GM23248 (cell line): ENCODE measurements around the gene AMD1. TPM values are rescaled to one million over a fixed set of nuclear protein-coding genes. Genes with fewer than 3 reads are reported as not detected.
"Not testable (repeated sequence)": the region's sequence is repeated elsewhere in the genome, so short reads cannot be mapped to it uniquely, and the experiment has no call there.

Experiments used
- DNase-seq: peaks from one replicate; pipeline ENCODE4 v3.0.0-alpha.2; 2015
- H2AFZ ChIP-seq: fragments of 200-600 bp; sonication (generic); 2 replicates; pipeline ENCODE4 v1.6.1; 2016; ENCODE audit warnings: antibody characterized with exemption
- H3F3A ChIP-seq: fragments of 200-600 bp; sonication (generic); 2 replicates; pipeline ENCODE4 v1.6.1; 2016; ENCODE audit warnings: mild to moderate bottlenecking, antibody characterized with exemption, mixed run types; ENCODE audit not compliant: insufficient read depth
- H3K27ac ChIP-seq: fragments of 200-600 bp; sonication (generic); 2 replicates; pipeline ENCODE4 v1.5.1; 2016; ENCODE audit warnings: mild to moderate bottlenecking
- H3K27me3 ChIP-seq: fragments of 200-600 bp; sonication (generic); replicated peaks from 2 replicates; pipeline ENCODE4 v1.6.1; 2016; ENCODE audit warnings: mild to moderate bottlenecking; ENCODE audit not compliant: insufficient read depth
- H3K36me3 ChIP-seq: fragments of 200-600 bp; sonication (generic); 2 replicates; pipeline ENCODE4 v1.6.1; 2016; ENCODE audit warnings: low read depth, mild to moderate bottlenecking
- H3K4me1 ChIP-seq: fragments of 200-600 bp; sonication (generic); 2 replicates; pipeline ENCODE4 v1.6.1; 2016; ENCODE audit warnings: mild to moderate bottlenecking; ENCODE audit not compliant: insufficient read depth
- H3K4me2 ChIP-seq: fragments of 200-600 bp; sonication (generic); one replicate; pipeline ENCODE4 v1.6.1; 2016; ENCODE audit warnings: mild to moderate bottlenecking; ENCODE audit not compliant: unreplicated experiment
- H3K4me3 ChIP-seq: fragments of 200-600 bp; sonication (generic); 2 replicates; pipeline ENCODE4 v1.5.1; 2016; ENCODE audit warnings: mild to moderate bottlenecking
- H3K79me2 ChIP-seq: fragments of 200-600 bp; sonication (generic); 2 replicates; pipeline ENCODE4 v1.6.1; 2016; ENCODE audit warnings: mild to moderate bottlenecking; ENCODE audit not compliant: insufficient read depth
- H3K9ac ChIP-seq: fragments of 200-600 bp; sonication (generic); 2 replicates; pipeline ENCODE4 v1.6.1; 2016; ENCODE audit warnings: mild to moderate bottlenecking
- H3K9me2 ChIP-seq: fragments of 200-600 bp; sonication (generic); 2 replicates; pipeline ENCODE4 v1.6.1; 2016; ENCODE audit warnings: mixed run types, mild to moderate bottlenecking, moderate library complexity; ENCODE audit not compliant: insufficient read depth
- H3K9me3 ChIP-seq: fragments of 200-600 bp; sonication (generic); one replicate; pipeline ENCODE4 v1.6.1; 2017; ENCODE audit warnings: low read depth
- H4K20me1 ChIP-seq: fragments of 200-600 bp; sonication (generic); 2 replicates; pipeline ENCODE4 v1.6.0; 2016; ENCODE audit not compliant: insufficient read depth
- EZH2 ChIP-seq: fragments of 200-600 bp; sonication (generic); IDR thresholded peaks from 2 replicates; pipeline ENCODE4 v1.6.1; 2018; ENCODE audit warnings: antibody characterized with exemption, mild to moderate bottlenecking; ENCODE audit not compliant: insufficient read depth, poor library complexity, severe bottlenecking
- EZH2phosphoT487 ChIP-seq: fragments of 200-600 bp; sonication (generic); IDR thresholded peaks from 2 replicates; pipeline ENCODE4 v1.6.1; 2018; ENCODE audit warnings: antibody characterized with exemption, moderate library complexity, mild to moderate bottlenecking, low read depth; ENCODE audit not compliant: insufficient read depth
- WGBS, 2 experiments: methylation state at CpG; one replicate each; pipeline ENCODE4 v1.1.6; 2015 to 2017; ENCODE audit warnings: low lambda C conversion rate in 2 of 2, low coverage in 1 of 2; ENCODE audit errors: missing lambda C conversion rate in 2 of 2; 5-methylcytosine and 5-hydroxymethylcytosine counted together
- in situ Hi-C: fragments of 300-500 bp; cut with MboI; formaldehyde crosslinking; loops from 2 replicates; pipeline ENCODE4 v1.15.0; 2020
- polyA plus RNA-seq: library from polyadenylated mRNA; unstranded; fragments of >200 nt; fragmentation: Nextera tagmentation; extraction: Ambion mirVana; gene quantifications from 2 replicates; pipeline ENCODE4 v1.2.1, GENCODE V29; 2016
- total RNA-seq: library from RNA; depleted of rRNA; stranded (reverse); fragments of >200 nt; shearing (Covaris generic); gene quantifications from 2 replicates; pipeline ENCODE4 v1.2.3, GENCODE V29; 2014

AMD1 gene
- total and polyA plus RNA-seq, 2 experiments from 2014 or later = 39.9 to 63.8 TPM

DNA sequence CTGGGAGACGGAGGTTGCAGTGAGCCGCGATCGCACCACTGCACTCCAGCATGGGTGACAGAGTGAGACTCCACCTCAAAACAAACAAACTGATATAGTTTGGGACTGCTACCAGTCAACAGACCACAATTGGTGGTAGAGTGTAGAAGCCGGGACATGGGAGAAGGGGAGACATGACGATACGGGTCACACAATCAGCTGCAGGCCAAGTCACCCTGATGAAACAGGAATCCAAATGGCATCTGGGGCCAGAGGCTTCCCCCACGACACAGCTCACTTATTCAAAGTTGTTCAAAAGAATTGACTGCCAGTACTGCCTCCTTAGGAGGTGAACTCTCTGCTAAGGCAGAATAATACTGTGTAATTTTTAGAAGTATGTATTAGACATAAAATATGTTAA is 27.5 kb downstream of the AMD1 start:
- WGBS, 2 experiments = 98 to 99% methylated on average over 8 of the region's 8 CpGs
- Histone ChIP-seq H3K4me2 (no peak overlapping the region), H3K9me2 (no peaks in the 10 kb centered on the region), H3K9ac (no peak overlapping the region), H3K79me2 (no peaks in the 10 kb centered on the region), H3K27ac (no peak overlapping the region), H3K4me3 (no peak overlapping the region), H3K36me3 (peaks cover 15% of the 10 kb centered on the region), H3K9me3 (no peaks in the 10 kb centered on the region), H2AFZ (no peak overlapping the region), H3K27me3 (no peaks in the 10 kb centered on the region), H3K4me1 (no peaks in the 10 kb centered on the region), H4K20me1 (no peaks in the 10 kb centered on the region), H3F3A (peaks cover 25% of the 10 kb centered on the region)
- TF ChIP-seq EZH2 (no peak), EZH2phosphoT487 (no peak)
- in situ Hi-C loops = no loop called here
- no peak for DNase-seq

- H3K9ac ChIP-seq, H3K79me2 ChIP-seq, in situ Hi-C loops, H3K36me3 ChIP-seq, H3K27me3 ChIP-seq, H2AFZ ChIP-seq, H3K27ac ChIP-seq, H3K4me2 ChIP-seq, H3K4me3 ChIP-seq, H3K9me3 ChIP-seq, H3K9me2 ChIP-seq, DNase-seq, H4K20me1 ChIP-seq, H3K4me1 ChIP-seq: not testable (repeated sequence)
- H3F3A ChIP-seq = peaks cover 25% of the 10 kb centered on the region
- 70 to 91% methylated on average over 2 of the region's 2 CpGs for WGBS, 2 experiments
Measured at GRCh38 chr6:110906273-110906672, 31.7 kb downstream of the AMD1 start.

- TF ChIP-seq EZH2 = no peak
- no peak for TF ChIP-seq EZH2phosphoT487
- Histone ChIP-seq H3K27me3 (no peaks in the 10 kb centered on the region), H3K79me2 (no peaks in the 10 kb centered on the region), H3K9me3 (no peaks in the 10 kb centered on the region), H3K9me2 (no peaks in the 10 kb centered on the region), H2AFZ (no peak overlapping the region), H3K4me3 (no peak overlapping the region), H3K36me3 (no peaks in the 10 kb centered on the region), H3K4me1 (no peaks in the 10 kb centered on the region), H3F3A (no peaks in the 10 kb centered on the region), H3K9ac (no peak overlapping the region), H4K20me1 (no peaks in the 10 kb centered on the region), H3K27ac (no peak overlapping the region), H3K4me2 (no peak overlapping the region)
- in situ Hi-C loops = no loop called here
- no peak for DNase-seq
- 93 to 96% methylated on average over 3 of the region's 3 CpGs for WGBS, 2 experiments
Measured at GRCh38 chr6:110930781-110931180, 56.2 kb downstream of the AMD1 start.

DNA sequence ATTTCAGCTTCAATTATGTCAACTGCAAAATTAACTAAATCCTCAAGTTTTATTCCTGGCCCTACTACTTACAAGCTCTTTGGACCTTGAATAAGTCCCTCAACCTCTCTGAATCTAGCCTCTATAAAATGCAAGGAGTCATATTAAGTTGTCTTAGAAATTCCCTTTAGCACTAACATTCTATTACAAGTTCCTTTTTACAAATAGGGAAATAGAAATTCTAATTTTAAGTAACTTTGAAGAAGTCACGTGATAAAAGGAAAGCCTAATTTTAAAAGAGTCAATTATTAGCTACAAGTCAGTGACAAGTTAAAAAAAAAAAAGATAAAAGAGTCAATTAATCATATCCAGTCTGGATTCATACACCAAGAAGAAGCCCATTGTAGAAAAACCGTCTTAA is 59.3 kb downstream of the AMD1 start:
- H3F3A ChIP-seq = no peaks in the 10 kb centered on the region
- H3K27me3 ChIP-seq = no peaks in the 10 kb centered on the region
- no peak overlapping the region for H3K9ac ChIP-seq
- no peak overlapping the region for H3K27ac ChIP-seq
- H3K36me3 ChIP-seq = no peaks in the 10 kb centered on the region
- in situ Hi-C loops = no loop called here
- H4K20me1 ChIP-seq = no peaks in the 10 kb centered on the region
- TF ChIP-seq EZH2phosphoT487 = no peak
- TF ChIP-seq EZH2 = no peak
- H2AFZ ChIP-seq = no peak overlapping the region
- H3K9me2 ChIP-seq = no peaks in the 10 kb centered on the region
- WGBS, 2 experiments = 90 to 94% methylated on average over 2 of the region's 2 CpGs
- H3K9me3 ChIP-seq = no peaks in the 10 kb centered on the region
- no peaks in the 10 kb centered on the region for H3K79me2 ChIP-seq
- H3K4me2 ChIP-seq = no peak overlapping the region
- no peak overlapping the region for H3K4me3 ChIP-seq
- no peaks in the 10 kb centered on the region for H3K4me1 ChIP-seq
- no peak for DNase-seq

DNA sequence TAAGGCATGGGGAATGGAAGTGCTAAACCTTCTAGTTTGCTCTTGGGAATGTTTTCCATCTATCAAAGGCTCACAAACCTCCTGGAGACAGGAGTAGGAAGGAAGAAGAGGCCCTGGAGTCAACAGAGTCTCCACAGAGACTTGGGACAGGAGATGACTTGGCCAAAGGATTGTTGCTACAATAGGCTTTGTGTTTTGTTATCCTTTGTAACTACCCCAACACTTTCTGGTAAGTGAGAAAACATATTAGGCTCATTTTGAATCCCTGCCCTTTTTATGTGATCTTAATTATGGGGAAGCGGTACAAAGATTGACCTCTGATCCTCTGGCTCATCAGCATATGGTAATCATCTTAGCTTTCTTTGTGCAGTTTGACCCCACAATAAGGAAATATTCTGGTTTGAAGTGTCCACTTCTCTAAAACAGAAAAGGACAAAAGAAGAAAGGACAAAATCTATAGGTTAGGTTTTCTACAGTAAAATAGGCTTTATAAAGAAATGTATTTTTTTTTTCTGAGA is 59.9 kb downstream of the AMD1 start:
- Histone ChIP-seq H3K4me3 (no peak overlapping the region), H3K36me3 (no peaks in the 10 kb centered on the region), H2AFZ (no peak overlapping the region), H3K79me2 (no peaks in the 10 kb centered on the region), H3K4me1 (no peaks in the 10 kb centered on the region), H3K27ac (no peak overlapping the region), H4K20me1 (no peaks in the 10 kb centered on the region), H3K9ac (no peak overlapping the region), H3K27me3 (no peaks in the 10 kb centered on the region), H3F3A (no peaks in the 10 kb centered on the region), H3K4me2 (no peak overlapping the region), H3K9me2 (no peaks in the 10 kb centered on the region), H3K9me3 (no peaks in the 10 kb centered on the region)
- in situ Hi-C loops = no loop called here
- WGBS, 2 experiments = 96 to 100% methylated on average over 1 of the region's 1 CpG
- DNase-seq = no peak
- TF ChIP-seq EZH2phosphoT487 = no peak
- no peak for TF ChIP-seq EZH2
